Epidermal melanocyte (primary cell): Measurements from ENCODE around the gene ZNF593.

ENCODE experiments used
- DNase-seq: peaks from one replicate; pipeline ENCODE4 v3.0.0; 2011; ENCODE audit warnings: low spot score; ENCODE audit not compliant: insufficient read length

ZNF593 gene

DNA sequence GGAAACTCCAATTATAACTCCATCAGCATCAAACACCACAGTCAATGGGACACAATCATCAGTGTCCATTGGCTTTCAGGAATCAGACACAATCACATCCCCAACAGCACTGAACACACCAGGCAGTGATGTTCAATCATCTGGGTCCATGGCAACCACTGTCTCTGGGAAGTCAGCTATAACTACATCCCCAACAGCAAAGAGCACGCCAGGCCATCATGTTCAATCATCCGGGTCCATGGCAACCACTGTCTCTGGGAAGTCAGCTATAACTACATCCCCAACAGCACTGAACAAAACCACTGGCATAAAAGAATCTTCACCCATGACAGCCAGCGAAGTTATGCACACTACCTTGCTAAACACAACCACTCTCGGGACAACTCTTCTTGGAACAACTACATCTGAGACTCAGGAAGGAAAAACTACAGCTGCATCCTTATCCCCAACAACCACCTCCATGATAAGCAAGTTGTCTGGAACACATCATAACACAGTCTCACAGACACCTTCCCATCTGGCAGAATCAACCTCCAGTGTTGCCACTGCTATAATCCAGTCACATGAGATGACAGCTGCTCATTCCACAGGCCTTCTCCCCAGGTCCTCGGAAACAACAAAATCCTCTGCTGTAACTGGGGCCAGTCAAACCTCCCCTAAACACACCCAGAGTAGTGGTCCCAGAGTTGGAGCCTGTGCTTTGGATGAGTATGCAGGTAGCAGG, 40.6 kb downstream of the ZNF593 start:
- DNase-seq = no peak

DNA sequence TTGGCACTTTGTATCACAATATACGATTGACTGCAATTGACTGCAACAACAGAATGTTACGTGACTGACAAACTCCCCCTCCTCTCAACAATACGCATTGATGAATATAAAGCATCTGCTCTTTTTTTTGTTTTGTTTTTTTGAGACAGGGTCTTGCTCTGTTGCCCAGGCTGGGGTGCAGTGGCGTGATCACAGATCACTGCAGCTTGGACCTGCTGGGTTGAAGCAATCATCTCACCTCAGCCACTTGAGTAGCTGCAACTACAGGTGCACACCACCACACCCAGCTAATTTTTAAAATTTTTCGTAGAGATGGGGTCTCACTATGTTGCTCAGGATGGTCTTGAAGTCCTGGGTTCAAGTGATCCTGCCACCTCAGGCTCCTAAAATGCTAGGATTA, 43.0 kb downstream of the ZNF593 start:
- no peak for DNase-seq

DNA sequence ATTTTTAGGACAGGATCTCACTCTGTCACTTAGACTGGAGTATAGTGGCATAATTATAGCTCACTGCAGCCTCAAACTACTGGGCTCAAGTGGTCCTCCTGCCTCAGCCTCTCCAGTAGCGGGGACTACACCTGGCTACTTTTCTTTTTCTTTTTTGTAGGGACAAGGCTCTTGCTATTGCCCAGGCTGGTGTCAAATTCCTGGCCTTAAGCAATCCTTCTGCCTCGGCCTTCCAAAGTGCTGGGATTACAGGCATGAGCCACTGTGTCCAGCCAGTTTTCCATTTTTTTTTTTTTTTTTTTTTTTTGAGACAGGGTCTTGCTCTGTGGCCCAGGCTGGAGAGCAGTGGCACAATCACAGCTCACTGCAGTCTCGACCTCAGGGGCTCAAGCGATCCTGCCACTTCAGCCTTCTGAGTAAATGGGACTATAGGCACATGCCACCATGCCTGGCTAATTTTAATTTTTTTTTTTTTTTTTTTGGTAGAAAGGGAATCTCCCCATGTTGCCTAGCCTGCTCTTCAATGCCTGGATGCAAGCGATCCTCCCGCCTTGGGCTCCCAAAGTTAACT, 43.7 kb downstream of the ZNF593 start:
- no peak for DNase-seq

DNA sequence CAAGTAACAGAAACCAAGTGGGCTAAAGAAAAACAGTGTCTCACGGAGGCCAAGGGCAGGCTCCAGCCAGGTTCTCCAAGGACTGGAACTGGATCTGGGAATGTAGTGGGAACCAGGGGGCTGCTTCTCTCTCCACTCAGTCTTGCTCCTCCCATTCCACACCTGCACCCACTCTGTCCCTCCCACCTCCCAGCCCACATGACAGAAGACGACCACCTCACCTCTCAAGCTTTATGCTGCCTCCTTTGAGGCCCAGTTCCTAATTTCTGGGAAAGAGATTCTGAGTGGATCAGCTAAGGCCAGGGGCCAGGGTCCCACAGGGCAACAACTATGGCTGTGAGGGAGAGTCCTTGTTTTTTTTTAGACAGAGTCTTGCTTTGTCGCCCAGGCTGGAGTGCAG, 45.5 kb downstream of the ZNF593 start:
- no peak for DNase-seq

DNA sequence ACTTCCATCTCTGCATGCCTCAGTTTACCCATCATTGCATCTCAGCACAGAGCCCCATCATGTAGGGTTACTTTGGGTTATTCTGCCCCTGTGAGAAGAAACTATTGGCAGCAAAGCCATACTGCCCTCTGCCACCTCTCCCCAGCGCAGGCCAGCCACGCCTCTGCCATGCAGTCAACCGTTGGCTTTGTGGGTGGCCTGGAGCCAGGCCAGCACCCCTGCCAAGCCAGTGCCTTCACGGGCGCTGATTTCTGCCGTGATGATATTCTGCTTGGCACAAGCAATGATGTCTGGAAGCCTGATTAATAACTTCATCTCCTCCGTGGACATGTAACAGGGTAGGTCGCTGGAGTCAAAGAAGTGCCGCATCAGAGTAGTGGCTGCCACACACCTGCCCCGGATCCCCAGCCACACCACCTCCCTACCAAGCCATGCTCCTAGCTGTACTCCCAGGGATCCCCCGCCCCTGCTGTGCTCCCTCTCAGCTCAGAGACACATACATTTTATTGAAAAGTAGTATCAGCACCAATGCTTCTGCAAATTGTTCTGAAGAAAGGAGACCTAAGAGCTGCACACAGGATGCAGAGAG, 49.3 kb downstream of the ZNF593 start:
- DNase-seq = no peak
